ENCODE data around the gene KHDC1. TPM values are rescaled to one million over a fixed set of nuclear protein-coding genes. Genes with fewer than 3 reads are reported as not detected.
"Not testable (repeated sequence)": the region's sequence is repeated elsewhere in the genome, so short reads cannot be mapped to it uniquely, and the experiment has no call there.

The KHDC1 gene
- polyA plus RNA-seq, 1 donor (not counting 4 experiments of a cell fraction or from before 2014, with no cell fraction given) = 0.55 TPM

GRCh38 chr6:73194744-73195143 is 68.3 kb downstream of the KHDC1 start:
- TF ChIP-seq, protein P1, sequence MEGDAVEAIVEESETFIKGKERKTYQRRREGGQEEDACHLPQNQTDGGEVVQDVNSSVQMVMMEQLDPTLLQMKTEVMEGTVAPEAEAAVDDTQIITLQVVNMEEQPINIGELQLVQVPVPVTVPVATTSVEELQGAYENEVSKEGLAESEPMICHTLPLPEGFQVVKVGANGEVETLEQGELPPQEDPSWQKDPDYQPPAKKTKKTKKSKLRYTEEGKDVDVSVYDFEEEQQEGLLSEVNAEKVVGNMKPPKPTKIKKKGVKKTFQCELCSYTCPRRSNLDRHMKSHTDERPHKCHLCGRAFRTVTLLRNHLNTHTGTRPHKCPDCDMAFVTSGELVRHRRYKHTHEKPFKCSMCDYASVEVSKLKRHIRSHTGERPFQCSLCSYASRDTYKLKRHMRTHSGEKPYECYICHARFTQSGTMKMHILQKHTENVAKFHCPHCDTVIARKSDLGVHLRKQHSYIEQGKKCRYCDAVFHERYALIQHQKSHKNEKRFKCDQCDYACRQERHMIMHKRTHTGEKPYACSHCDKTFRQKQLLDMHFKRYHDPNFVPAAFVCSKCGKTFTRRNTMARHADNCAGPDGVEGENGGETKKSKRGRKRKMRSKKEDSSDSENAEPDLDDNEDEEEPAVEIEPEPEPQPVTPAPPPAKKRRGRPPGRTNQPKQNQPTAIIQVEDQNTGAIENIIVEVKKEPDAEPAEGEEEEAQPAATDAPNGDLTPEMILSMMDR (optimal IDR thresholded peaks at IDR 0.05 in 1 of 3, IDR thresholded peaks at IDR 0.05 in 1 of 3, conservative IDR thresholded peaks at IDR 0.05 in 1 of 3; ENCODE audit: extremely low read depth in 1 of 3, insufficient read depth in 2 of 3, low read length in 3 of 3) = no peak
- TF ChIP-seq EZH2 (IDR thresholded peaks at IDR 0.05; ENCODE audit: low read length) = no peak
- no peak for FAIRE-seq

DNA sequence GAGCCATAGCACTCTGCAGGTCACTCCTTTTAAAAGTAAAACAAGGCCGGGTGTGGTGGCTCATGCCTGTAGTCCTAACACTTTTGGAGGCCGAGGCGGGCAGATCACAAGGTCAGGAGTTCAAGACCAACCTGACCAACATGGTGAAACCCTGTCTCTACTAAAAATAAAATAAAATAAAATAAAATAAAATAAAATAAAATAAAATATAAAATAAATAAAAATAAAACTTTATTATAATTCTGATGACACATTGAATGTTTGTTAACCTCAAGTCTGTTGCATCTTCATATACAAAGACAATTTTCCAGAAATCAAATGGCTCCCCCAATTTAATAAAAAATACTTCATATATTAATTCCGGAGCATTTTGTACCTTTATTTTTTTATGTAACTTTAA is 69.7 kb downstream of the KHDC1 start:
- H3K9me3 ChIP-seq (ENCODE audit: control insufficient read depth, low read depth, low read length); H3K27me3 ChIP-seq (ENCODE audit: control insufficient read depth, extremely low read depth, insufficient read depth, low read length); FAIRE-seq; H4K20me1 ChIP-seq (ENCODE audit: control insufficient read depth, extremely low read depth, insufficient read depth, low read length); H3K4me3 ChIP-seq (ENCODE audit: control insufficient read depth in 2 of 3, extremely low read depth in 1 of 3, insufficient read depth in 2 of 3, low read depth in 1 of 3, low read length in 3 of 3); dilution Hi-C loops (cut with MboI; ENCODE audit: extremely low pct_ligation_motif_present, low sequenced_read_pairs); H3K9me1 ChIP-seq (ENCODE audit: control insufficient read depth, extremely low read depth, insufficient read depth, low read length); DNase-seq (ENCODE audit: low read depth, low spot score); H3K4me2 ChIP-seq (ENCODE audit: control insufficient read depth, extremely low read depth, insufficient read depth, low read depth, low read length); H2AFZ ChIP-seq (ENCODE audit: control insufficient read depth, low read length); H3K36me3 ChIP-seq (ENCODE audit: control insufficient read depth in 2 of 2, extremely low read depth in 1 of 2, insufficient read depth in 2 of 2, low read length in 2 of 2); H3K4me1 ChIP-seq (ENCODE audit: control insufficient read depth, extremely low read depth, insufficient read depth, low read length); H3K9ac ChIP-seq (ENCODE audit: control insufficient read depth, extremely low read depth, insufficient read depth, low read length); H3K27ac ChIP-seq (ENCODE audit: control insufficient read depth, insufficient read depth, low read length); H3K79me2 ChIP-seq (ENCODE audit: control insufficient read depth, insufficient read depth, low read length): not testable (repeated sequence)

More at GRCh38 chr6:73194744-73195143, 68.3 kb downstream of the KHDC1 start:
- Histone ChIP-seq H2AFZ (ENCODE audit: control insufficient read depth, low read length) (no peak overlapping the region), H3K4me1 (ENCODE audit: control insufficient read depth, extremely low read depth, insufficient read depth, low read length) (no peaks in the 10 kb centered on the region), H4K20me1 (ENCODE audit: control insufficient read depth, extremely low read depth, insufficient read depth, low read length) (no peaks in the 10 kb centered on the region), H3K27me3 (ENCODE audit: control insufficient read depth, extremely low read depth, insufficient read depth, low read length) (no peaks in the 10 kb centered on the region), H3K4me3 (ENCODE audit: control insufficient read depth in 2 of 3, extremely low read depth in 1 of 3, insufficient read depth in 2 of 3, low read depth in 1 of 3, low read length in 3 of 3) (no peak overlapping the region), H3K9ac (ENCODE audit: control insufficient read depth, extremely low read depth, insufficient read depth, low read length) (no peak overlapping the region), H3K79me2 (ENCODE audit: control insufficient read depth, insufficient read depth, low read length) (no peaks in the 10 kb centered on the region), H3K27ac (ENCODE audit: control insufficient read depth, insufficient read depth, low read length) (no peak overlapping the region), H3K4me2 (ENCODE audit: control insufficient read depth, extremely low read depth, insufficient read depth, low read depth, low read length) (no peak overlapping the region), H3K9me3 (ENCODE audit: control insufficient read depth, low read depth, low read length) (no peaks in the 10 kb centered on the region), H3K9me1 (ENCODE audit: control insufficient read depth, extremely low read depth, insufficient read depth, low read length) (no peaks in the 10 kb centered on the region), H3K36me3 (ENCODE audit: control insufficient read depth in 2 of 2, extremely low read depth in 1 of 2, insufficient read depth in 2 of 2, low read length in 2 of 2) (peaks cover 0 to 1% of the 10 kb centered on the region in 2 experiments)
- DNase-seq (ENCODE audit: low read depth, low spot score) = no peak
- dilution Hi-C loops (cut with MboI; ENCODE audit: extremely low pct_ligation_motif_present, low sequenced_read_pairs) = no loop called here

Small RNAs within 50 kb of the gene (small RNA-seq; reads per million reads assigned to genes)
- gene RPSAP41 (ENCODE audit: insufficient read length in 3 of 3, low read depth in 3 of 3, low replicate concordance in 1 of 3) = 0 reads per million in 3 experiments

Other genes starting within 250 kb of the KHDC1 start
- gene KHDC1L, start 37.7 kb downstream of the KHDC1 start, polyA plus RNA-seq = 0.10 TPM in 1 of 3 replicates, not detected in the others
- gene DPPA5, start 91.1 kb upstream of the KHDC1 start, polyA plus RNA-seq = not detected in 3 replicates
- not detected in 3 replicates for gene KHDC3L, start 99.5 kb upstream of the KHDC1 start, polyA plus RNA-seq
- 0.08 TPM in 1 of 3 replicates, not detected in the others for gene OOEP, start 106.7 kb upstream of the KHDC1 start, polyA plus RNA-seq
- 0.14 to 0.33 TPM (median 0.15 TPM) in 3 replicates for gene DDX43, start 131.6 kb upstream of the KHDC1 start, polyA plus RNA-seq
- gene CGAS, start 189.1 kb upstream of the KHDC1 start, polyA plus RNA-seq = 0.57 to 1.1 TPM (median 1.00 TPM) in 3 replicates
- 15.1 to 24.5 TPM (median 21.3 TPM) in 3 replicates for gene MTO1, start 198.5 kb upstream of the KHDC1 start, polyA plus RNA-seq

Data from keratinocyte (primary cell).